MCF 10A (cell line): ENCODE measurements around the gene CREBBP. TPM values are rescaled to one million over a fixed set of nuclear protein-coding genes. Genes with fewer than 3 reads are reported as not detected.
A peak's percentile ranks its signal among the peaks of the same experiment; 100 is the strongest.

Source experiments
- BruUV-seq: library from RNA; stranded (reverse); fragments of 400-500 nt; replicated peaks from 2 replicates; lab custom pipeline; 2021; lab: Mats Ljungman, UMichigan
- CTCF ChIA-PET: fragments of 300-600 bp; sonication (Branson Sonifier 250); formaldehyde crosslinking; extraction: SDS; loops from one replicate; lab custom pipeline; 2021; ENCODE audit warnings: antibody characterized with exemption, inconsistent platforms; lab: Yijun Ruan, JAX
- POLR2A ChIA-PET: fragments of 300-600, 350-650 bp; sonication (Branson Sonifier 250); formaldehyde crosslinking; extraction: SDS; loops from one replicate; lab custom pipeline; 2020; ENCODE audit warnings: antibody characterized with exemption, inconsistent platforms; lab: Yijun Ruan, JAX
- DNase-seq: peaks from one replicate; pipeline ENCODE4 v3.0.0-alpha.2; 2018; ENCODE audit not compliant: unreplicated experiment
- H3K27ac Mint-ChIP-seq: one replicate; pipeline ENCODE4 v1.8.0; 2022; ENCODE audit warnings: mild to moderate bottlenecking, low read depth, mixed read lengths; ENCODE audit not compliant: unreplicated experiment
- H3K27me3 Mint-ChIP-seq: one replicate; pipeline ENCODE4 v1.8.0; 2022; ENCODE audit warnings: mixed read lengths; ENCODE audit not compliant: insufficient read depth, unreplicated experiment
- H3K36me3 Mint-ChIP-seq: one replicate; pipeline ENCODE4 v1.8.0; 2022; ENCODE audit warnings: mild to moderate bottlenecking, moderate library complexity, mixed read lengths; ENCODE audit not compliant: insufficient read depth, unreplicated experiment
- H3K4me1 Mint-ChIP-seq: one replicate; pipeline ENCODE4 v1.8.0; 2022; ENCODE audit warnings: mixed read lengths; ENCODE audit not compliant: insufficient read depth, unreplicated experiment
- H3K4me3 Mint-ChIP-seq: one replicate; pipeline ENCODE4 v1.8.0; 2022; ENCODE audit warnings: mild to moderate bottlenecking, moderate library complexity, mixed read lengths; ENCODE audit not compliant: unreplicated experiment
- H3K9me3 Mint-ChIP-seq: one replicate; pipeline ENCODE4 v1.8.0; 2022; ENCODE audit warnings: mixed read lengths; ENCODE audit not compliant: unreplicated experiment
- CTCF ChIP-seq: fragments of 200-600 bp; IDR thresholded peaks from one replicate; pipeline ENCODE4 v1.8.0; 2022; ENCODE audit warnings: antibody characterized with exemption, mild to moderate bottlenecking; ENCODE audit not compliant: unreplicated experiment
- intact Hi-C: fragments of 100-400 bp; cut with micrococcal nuclease; formaldehyde crosslinking; loops from 2 replicates; pipeline ENCODE4 v1.14.1; 2022
- total RNA-seq: library from RNA; stranded (reverse); gene quantifications from 2 replicates; pipeline ENCODE4 v1.2.3, GENCODE V29; 2022

CREBBP gene
- total RNA-seq, 1 experiment from 2014 or later: 74.0 TPM

- intact Hi-C loops: no loop called here
- BruUV-seq: no TSS peak
- POLR2A ChIA-PET: interaction anchor here (0.5 to 0.7 kb wide), 2 partner anchors 10 to 14 kb away, joined by 3 to 4 read pairs; no protein-coding TSS in a partner anchor
- no peak for DNase-seq
- CTCF ChIA-PET: interaction anchor here (0.7 kb wide), 1 partner anchor 28 kb away, joined by 4 read pairs; no protein-coding TSS in a partner anchor
- Mint-ChIP-seq H3K4me1 (peaks cover 29% of the 10 kb centered on the region), H3K27ac (no peak overlapping the region), H3K4me3 (peak overlapping the region; percentile 28), H3K36me3 (peaks cover 22% of the 10 kb centered on the region), H3K9me3 (no peaks in the 10 kb centered on the region), H3K27me3 (no peaks in the 10 kb centered on the region)
- TF ChIP-seq CTCF: no peak
Measured at GRCh38 chr16:3713587-3714242, 166.8 kb downstream of the CREBBP start.

GRCh38 chr16:3712861-3713372, 167.6 kb downstream of the CREBBP start:
- no peak for DNase-seq
- Mint-ChIP-seq H3K4me1 (peaks cover 25% of the 10 kb centered on the region), H3K9me3 (no peaks in the 10 kb centered on the region), H3K36me3 (peaks cover 24% of the 10 kb centered on the region), H3K4me3 (no peak overlapping the region), H3K27ac (no peak overlapping the region), H3K27me3 (no peaks in the 10 kb centered on the region)
- intact Hi-C loops: no loop called here
- BruUV-seq: no TSS peak
- ChIA-PET CTCF (interaction anchor here (0.7 to 1.0 kb wide), 3 partner anchors 22 to 29 kb away, joined by 3 to 4 read pairs (median 3); no protein-coding TSS in a partner anchor), POLR2A (interaction anchor here (1.5 kb wide), 1 partner anchor 12 kb away, joined by 4 read pairs; no protein-coding TSS in a partner anchor)
- no peak for TF ChIP-seq CTCF

DNA sequence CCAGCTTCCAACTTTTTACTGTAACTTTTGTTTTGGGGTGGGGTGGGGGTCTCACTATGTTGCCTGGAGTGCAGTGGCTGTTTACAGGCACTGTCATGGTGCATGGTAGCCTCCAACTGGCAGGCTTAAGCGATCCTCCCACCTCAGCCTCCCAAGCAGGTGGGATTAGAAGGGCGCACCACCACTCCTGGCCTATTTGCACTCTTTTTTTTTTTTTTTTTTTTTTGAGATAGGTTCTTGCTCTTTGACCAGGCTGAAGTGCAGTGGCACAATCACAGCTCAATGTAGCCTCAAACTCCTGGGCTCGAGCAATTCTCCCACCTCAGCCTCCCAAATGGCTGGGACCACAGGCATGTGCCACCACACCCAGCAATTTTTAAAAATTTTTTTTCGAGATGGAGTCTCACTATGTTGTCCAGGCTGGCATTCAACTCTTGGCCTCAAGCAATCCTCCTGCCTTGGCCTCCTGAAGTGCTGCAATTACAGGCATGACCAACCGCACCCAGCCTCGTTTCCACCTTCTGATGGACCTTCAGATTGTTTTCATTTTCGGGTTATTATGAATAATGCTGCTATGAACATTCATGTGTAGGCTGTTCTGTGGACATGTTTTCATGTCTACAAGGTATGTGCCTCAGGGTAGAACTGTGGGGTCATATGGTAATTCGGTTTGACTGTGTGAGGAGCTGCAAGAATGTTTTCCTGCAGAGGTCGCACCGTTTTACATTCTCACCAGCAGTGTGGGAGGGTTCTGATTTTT, 174.1 kb downstream of the CREBBP start:
- ChIA-PET POLR2A (no interaction called here), CTCF (interaction anchor here (0.6 kb wide), 1 partner anchor 15 kb away, joined by 3 read pairs; no protein-coding TSS in a partner anchor)
- H3K27me3 Mint-ChIP-seq: no peaks in the 10 kb centered on the region
- no peak for TF ChIP-seq CTCF
- no peak overlapping the region for H3K27ac Mint-ChIP-seq
- H3K9me3 Mint-ChIP-seq: no peaks in the 10 kb centered on the region
- BruUV-seq: no TSS peak
- DNase-seq: no peak
- no peaks in the 10 kb centered on the region for H3K4me1 Mint-ChIP-seq
- intact Hi-C loops: no loop called here
- H3K4me3 Mint-ChIP-seq: no peak overlapping the region
- H3K36me3 Mint-ChIP-seq: peaks cover 58% of the 10 kb centered on the region

- BruUV-seq: no TSS peak
- Mint-ChIP-seq H3K9me3 (no peaks in the 10 kb centered on the region), H3K4me3 (no peak overlapping the region), H3K27me3 (no peaks in the 10 kb centered on the region), H3K27ac (peak overlapping the region; percentile 23), H3K4me1 (no peaks in the 10 kb centered on the region), H3K36me3 (peaks cover 40% of the 10 kb centered on the region)
- no peak for TF ChIP-seq CTCF
- CTCF ChIA-PET: interaction anchor here (0.6 to 1.4 kb wide), 4 partner anchors 12 to 338 kb away, joined by 3 to 8 read pairs (median 5); no protein-coding TSS in a partner anchor
- POLR2A ChIA-PET: interaction anchor here (0.6 kb wide), 1 partner anchor 482 kb away, joined by 3 read pairs; no protein-coding TSS in a partner anchor
- DNase-seq: no peak
- intact Hi-C loops: no loop called here
Measured at GRCh38 chr16:3702082-3702481, 178.4 kb downstream of the CREBBP start.
